Activated T-cell treated with anti-CD3 and anti-CD28 coated beads for 1 hour (primary cell): ENCODE results near the gene ZCCHC2.

Source experiments
- DNase-seq: peaks from one replicate; pipeline ENCODE4 v3.0.0-alpha.2; 2020; ENCODE audit warnings: low read depth

The ZCCHC2 gene

GRCh38 chr18:62578980-62579511 lies 56.2 kb downstream of the ZCCHC2 start:
- DNase-seq: no peak

- DNase-seq: no peak
Observed at GRCh38 chr18:62583376-62583775, 60.6 kb downstream of the ZCCHC2 start.

GRCh38 chr18:62584241-62585120 lies 61.7 kb downstream of the ZCCHC2 start:
- DNase-seq: peak; percentile 72

GRCh38 chr18:62585274-62586150 lies 62.7 kb downstream of the ZCCHC2 start:
- no peak for DNase-seq

GRCh38 chr18:62586151-62586774 lies 63.4 kb downstream of the ZCCHC2 start:
- DNase-seq: peak; percentile 29

GRCh38 chr18:62586781-62587487 lies 64.1 kb downstream of the ZCCHC2 start:
- no peak for DNase-seq

- no peak for DNase-seq
Observed at GRCh38 chr18:62587689-62588088, 64.9 kb downstream of the ZCCHC2 start.

GRCh38 chr18:62588217-62588616 lies 65.4 kb downstream of the ZCCHC2 start:
- DNase-seq: no peak

GRCh38 chr18:62590799-62591590 lies 68.2 kb downstream of the ZCCHC2 start:
- no peak for DNase-seq

GRCh38 chr18:62596145-62597005 lies 73.5 kb downstream of the ZCCHC2 start:
- no peak for DNase-seq

- no peak for DNase-seq
Observed at GRCh38 chr18:62601871-62602270, 79.0 kb downstream of the ZCCHC2 start.

GRCh38 chr18:62602706-62603105 lies 79.9 kb downstream of the ZCCHC2 start:
- no peak for DNase-seq

GRCh38 chr18:62603211-62603610 lies 80.4 kb downstream of the ZCCHC2 start:
- DNase-seq: no peak

GRCh38 chr18:62603979-62604378 lies 81.2 kb downstream of the ZCCHC2 start:
- no peak for DNase-seq

- DNase-seq: no peak
Observed at GRCh38 chr18:62605685-62606084, 82.9 kb downstream of the ZCCHC2 start.

- DNase-seq: no peak
Observed at GRCh38 chr18:62606106-62606505, 83.3 kb downstream of the ZCCHC2 start.

- no peak for DNase-seq
Observed at GRCh38 chr18:62607302-62607701, 84.5 kb downstream of the ZCCHC2 start.

- no peak for DNase-seq
Observed at GRCh38 chr18:62607708-62608428, 85.0 kb downstream of the ZCCHC2 start.

- no peak for DNase-seq
Observed at GRCh38 chr18:62609764-62610163, 86.9 kb downstream of the ZCCHC2 start.
